ENCODE data around the gene ETS1.

ETS1 gene

GRCh38 chr11:128563308-128563707, 24.1 kb downstream of the ETS1 start:
- H3K9ac ChIP-seq (ENCODE audit: low read length) = no peak overlapping the region
- H3K27ac ChIP-seq (ENCODE audit: low read length) = no peak overlapping the region
- H3K4me3 ChIP-seq (ENCODE audit: low read length) = no peak overlapping the region
- no peak overlapping the region for H3K4me2 ChIP-seq (ENCODE audit: low read depth, low read length)
- no peaks in the 10 kb centered on the region for H3K79me2 ChIP-seq (ENCODE audit: low read length)
- no peaks in the 10 kb centered on the region for H3K4me1 ChIP-seq (ENCODE audit: low read length)
- no peaks in the 10 kb centered on the region for H3K27me3 ChIP-seq (replicated peaks; ENCODE audit: insufficient read depth, low read length)
- no peak for DNase-seq
- no peak overlapping the region for H2AFZ ChIP-seq (ENCODE audit: low read length)
- no peaks in the 10 kb centered on the region for H3K9me2 ChIP-seq (replicated peaks; ENCODE audit: insufficient read depth, low read length)
- TF ChIP-seq EZH2phosphoT487 (IDR thresholded peaks at IDR 0.05; ENCODE audit: low read length) (no peak), EZH2 (optimal IDR thresholded peaks at IDR 0.05; ENCODE audit: low read depth, low read length) (no peak)
- TF ChIP-seq, protein P1, sequence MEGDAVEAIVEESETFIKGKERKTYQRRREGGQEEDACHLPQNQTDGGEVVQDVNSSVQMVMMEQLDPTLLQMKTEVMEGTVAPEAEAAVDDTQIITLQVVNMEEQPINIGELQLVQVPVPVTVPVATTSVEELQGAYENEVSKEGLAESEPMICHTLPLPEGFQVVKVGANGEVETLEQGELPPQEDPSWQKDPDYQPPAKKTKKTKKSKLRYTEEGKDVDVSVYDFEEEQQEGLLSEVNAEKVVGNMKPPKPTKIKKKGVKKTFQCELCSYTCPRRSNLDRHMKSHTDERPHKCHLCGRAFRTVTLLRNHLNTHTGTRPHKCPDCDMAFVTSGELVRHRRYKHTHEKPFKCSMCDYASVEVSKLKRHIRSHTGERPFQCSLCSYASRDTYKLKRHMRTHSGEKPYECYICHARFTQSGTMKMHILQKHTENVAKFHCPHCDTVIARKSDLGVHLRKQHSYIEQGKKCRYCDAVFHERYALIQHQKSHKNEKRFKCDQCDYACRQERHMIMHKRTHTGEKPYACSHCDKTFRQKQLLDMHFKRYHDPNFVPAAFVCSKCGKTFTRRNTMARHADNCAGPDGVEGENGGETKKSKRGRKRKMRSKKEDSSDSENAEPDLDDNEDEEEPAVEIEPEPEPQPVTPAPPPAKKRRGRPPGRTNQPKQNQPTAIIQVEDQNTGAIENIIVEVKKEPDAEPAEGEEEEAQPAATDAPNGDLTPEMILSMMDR (IDR thresholded peaks at IDR 0.05; ENCODE audit: low read length) = no peak
- H3K36me3 ChIP-seq (replicated peaks; ENCODE audit: insufficient read depth, low read length) = no peaks in the 10 kb centered on the region
- no peaks in the 10 kb centered on the region for H4K20me1 ChIP-seq (ENCODE audit: insufficient read depth, low read length)
- no peaks in the 10 kb centered on the region for H3K9me3 ChIP-seq (replicated peaks; ENCODE audit: insufficient read depth, low read length)
- H3F3A ChIP-seq (ENCODE audit: insufficient read depth, low read length) = no peaks in the 10 kb centered on the region

GRCh38 chr11:128559496-128560103, 27.8 kb downstream of the ETS1 start:
- H3K27ac ChIP-seq (ENCODE audit: low read length) = no peak overlapping the region
- no peaks in the 10 kb centered on the region for H3F3A ChIP-seq (ENCODE audit: insufficient read depth, low read length)
- no peaks in the 10 kb centered on the region for H3K9me3 ChIP-seq (replicated peaks; ENCODE audit: insufficient read depth, low read length)
- H2AFZ ChIP-seq (ENCODE audit: low read length) = no peak overlapping the region
- no peak overlapping the region for H3K9ac ChIP-seq (ENCODE audit: low read length)
- no peak for TF ChIP-seq EZH2 (optimal IDR thresholded peaks at IDR 0.05; ENCODE audit: low read depth, low read length)
- no peak for TF ChIP-seq EZH2phosphoT487 (IDR thresholded peaks at IDR 0.05; ENCODE audit: low read length)
- TF ChIP-seq, protein P1 (IDR thresholded peaks at IDR 0.05; ENCODE audit: low read length) = no peak
- H3K4me3 ChIP-seq (ENCODE audit: low read length) = no peak overlapping the region
- H3K9me2 ChIP-seq (replicated peaks; ENCODE audit: insufficient read depth, low read length) = no peaks in the 10 kb centered on the region
- no peaks in the 10 kb centered on the region for H3K79me2 ChIP-seq (ENCODE audit: low read length)
- H3K4me2 ChIP-seq (ENCODE audit: low read depth, low read length) = no peak overlapping the region
- no peak for DNase-seq
- H3K4me1 ChIP-seq (ENCODE audit: low read length) = no peaks in the 10 kb centered on the region
- no peaks in the 10 kb centered on the region for H3K27me3 ChIP-seq (replicated peaks; ENCODE audit: insufficient read depth, low read length)
- no peaks in the 10 kb centered on the region for H3K36me3 ChIP-seq (replicated peaks; ENCODE audit: insufficient read depth, low read length)
- no peaks in the 10 kb centered on the region for H4K20me1 ChIP-seq (ENCODE audit: insufficient read depth, low read length)

GRCh38 chr11:128555606-128556005, 31.8 kb downstream of the ETS1 start:
- no peaks in the 10 kb centered on the region for H3K9me3 ChIP-seq (replicated peaks; ENCODE audit: insufficient read depth, low read length)
- H3K4me3 ChIP-seq (ENCODE audit: low read length) = no peak overlapping the region
- no peak for TF ChIP-seq EZH2 (optimal IDR thresholded peaks at IDR 0.05; ENCODE audit: low read depth, low read length)
- TF ChIP-seq, protein P1 (IDR thresholded peaks at IDR 0.05; ENCODE audit: low read length) = no peak
- TF ChIP-seq EZH2phosphoT487 (IDR thresholded peaks at IDR 0.05; ENCODE audit: low read length) = no peak
- H4K20me1 ChIP-seq (ENCODE audit: insufficient read depth, low read length) = no peaks in the 10 kb centered on the region
- no peaks in the 10 kb centered on the region for H3K79me2 ChIP-seq (ENCODE audit: low read length)
- no peaks in the 10 kb centered on the region for H3K36me3 ChIP-seq (replicated peaks; ENCODE audit: insufficient read depth, low read length)
- no peak overlapping the region for H3K27ac ChIP-seq (ENCODE audit: low read length)
- H3K4me2 ChIP-seq (ENCODE audit: low read depth, low read length) = no peak overlapping the region
- peaks cover 7% of the 10 kb centered on the region; the same call in 1 of the 2 replicates for H3K4me1 ChIP-seq (ENCODE audit: low read length)
- DNase-seq = no peak
- no peaks in the 10 kb centered on the region for H3K27me3 ChIP-seq (replicated peaks; ENCODE audit: insufficient read depth, low read length)
- no peak overlapping the region for H3K9ac ChIP-seq (ENCODE audit: low read length)
- H3F3A ChIP-seq (ENCODE audit: insufficient read depth, low read length) = no peaks in the 10 kb centered on the region
- no peak overlapping the region for H2AFZ ChIP-seq (ENCODE audit: low read length)
- no peaks in the 10 kb centered on the region for H3K9me2 ChIP-seq (replicated peaks; ENCODE audit: insufficient read depth, low read length)

Measured in MM.1S (cell line).